GM15510 (cell line): ENCODE measurements around the gene GRIK1.

ENCODE experiments used
- POLR2A ChIP-seq: IDR thresholded peaks from 3 replicates; pipeline ENCODE4 v1.6.1; 2011; ENCODE audit warnings: borderline replicate concordance; ENCODE audit not compliant: insufficient read length; ENCODE audit errors: extremely low read depth

GRIK1 gene

DNA sequence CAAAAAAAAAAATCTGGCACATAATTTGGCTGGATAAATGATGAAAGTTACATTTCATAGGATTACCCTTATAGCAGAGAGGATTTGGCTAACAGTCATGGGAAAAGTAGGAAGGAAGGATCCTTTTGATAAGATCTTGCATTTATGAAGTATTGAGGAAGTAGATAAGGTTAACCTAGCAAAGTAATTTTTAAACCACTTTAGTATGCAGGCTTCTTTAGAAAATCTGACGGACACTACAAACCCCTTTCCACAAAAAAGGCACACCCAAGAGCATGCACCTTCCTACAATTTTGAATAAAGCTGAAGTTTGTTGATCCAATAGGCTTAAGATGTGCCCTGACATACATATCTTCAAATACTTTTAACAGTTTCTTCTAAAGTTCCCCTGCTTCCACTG, 275.2 kb downstream of the GRIK1 start:
- no peak for TF ChIP-seq POLR2A

DNA sequence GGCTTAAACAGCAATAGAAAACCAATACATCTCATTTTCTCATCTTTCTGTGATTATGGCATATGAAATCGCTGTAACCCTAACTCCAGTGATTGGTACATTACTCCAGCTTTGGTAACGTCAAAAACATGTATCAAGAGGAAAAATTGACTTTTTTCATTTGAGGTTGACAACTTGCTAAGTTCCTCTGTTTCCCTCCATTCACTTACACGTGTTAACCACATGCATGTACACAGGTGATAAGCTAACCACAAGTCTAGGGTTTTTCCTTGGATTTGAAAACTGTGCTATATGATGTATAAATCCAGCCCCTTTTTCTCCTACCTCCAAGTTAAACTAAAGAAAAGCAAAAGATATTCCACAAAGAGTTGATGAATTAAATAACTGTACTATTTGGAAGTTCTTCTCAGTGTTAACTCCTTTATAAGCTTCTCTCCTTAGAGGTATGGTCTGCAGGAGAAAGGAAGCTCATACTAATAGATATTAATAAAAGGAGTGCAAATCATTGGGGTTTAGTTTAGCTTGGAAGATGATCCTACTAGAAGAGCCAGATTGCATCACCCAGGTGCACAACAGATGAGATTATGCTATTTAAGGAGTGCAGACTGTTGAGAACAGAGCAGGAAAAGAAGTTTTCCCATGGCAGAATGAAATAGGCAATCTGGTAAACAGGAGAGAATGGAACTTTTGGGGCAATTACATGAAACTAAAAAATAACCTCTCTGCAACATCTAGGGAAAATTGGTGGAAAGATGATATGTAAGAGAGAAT, 277.9 kb downstream of the GRIK1 start:
- TF ChIP-seq POLR2A = no peak

DNA sequence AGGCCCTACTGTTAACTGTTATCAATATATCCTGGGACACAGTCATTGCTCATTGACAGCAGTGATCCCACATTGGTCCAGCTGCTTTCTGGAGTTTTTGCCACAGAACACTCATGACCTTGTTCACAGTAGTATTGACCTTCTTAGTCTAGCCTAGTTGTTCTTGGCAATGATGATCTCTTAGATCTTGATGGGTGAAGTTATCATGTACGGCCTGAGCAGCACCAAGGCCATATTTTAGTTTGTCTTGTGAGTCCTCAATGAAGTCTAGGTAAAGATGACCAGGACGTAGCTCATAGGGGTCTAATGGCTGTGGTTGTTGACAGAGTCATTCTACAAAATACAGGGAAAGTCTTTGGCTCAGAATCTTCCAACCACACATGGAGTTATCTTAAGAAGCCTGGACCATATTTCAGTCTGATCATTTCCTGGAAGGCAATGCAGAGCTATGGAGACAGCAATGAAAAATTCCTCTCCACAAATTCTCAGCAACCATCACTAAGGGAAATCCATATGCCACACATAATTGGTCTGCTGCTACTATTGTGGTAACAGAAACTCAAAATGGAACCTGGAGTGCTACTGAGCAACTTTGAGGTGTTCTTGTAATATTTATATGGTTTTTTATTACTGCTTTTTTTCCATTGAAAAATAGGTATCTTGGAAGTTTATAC, 279.6 kb downstream of the GRIK1 start:
- TF ChIP-seq POLR2A = no peak

DNA sequence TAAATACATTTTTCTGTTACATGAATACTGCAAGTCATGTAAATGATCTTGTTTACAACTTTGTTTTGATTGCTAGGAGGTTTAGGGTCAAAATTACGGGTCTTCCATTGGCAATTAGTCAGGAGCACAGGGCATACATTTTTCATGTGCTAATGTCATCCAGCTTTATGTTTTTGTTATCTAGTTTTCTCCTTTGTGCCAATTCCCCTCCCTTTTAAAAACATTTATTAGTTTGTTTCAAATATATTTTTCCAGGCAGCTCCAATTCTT, 280.9 kb downstream of the GRIK1 start:
- no peak for TF ChIP-seq POLR2A

DNA sequence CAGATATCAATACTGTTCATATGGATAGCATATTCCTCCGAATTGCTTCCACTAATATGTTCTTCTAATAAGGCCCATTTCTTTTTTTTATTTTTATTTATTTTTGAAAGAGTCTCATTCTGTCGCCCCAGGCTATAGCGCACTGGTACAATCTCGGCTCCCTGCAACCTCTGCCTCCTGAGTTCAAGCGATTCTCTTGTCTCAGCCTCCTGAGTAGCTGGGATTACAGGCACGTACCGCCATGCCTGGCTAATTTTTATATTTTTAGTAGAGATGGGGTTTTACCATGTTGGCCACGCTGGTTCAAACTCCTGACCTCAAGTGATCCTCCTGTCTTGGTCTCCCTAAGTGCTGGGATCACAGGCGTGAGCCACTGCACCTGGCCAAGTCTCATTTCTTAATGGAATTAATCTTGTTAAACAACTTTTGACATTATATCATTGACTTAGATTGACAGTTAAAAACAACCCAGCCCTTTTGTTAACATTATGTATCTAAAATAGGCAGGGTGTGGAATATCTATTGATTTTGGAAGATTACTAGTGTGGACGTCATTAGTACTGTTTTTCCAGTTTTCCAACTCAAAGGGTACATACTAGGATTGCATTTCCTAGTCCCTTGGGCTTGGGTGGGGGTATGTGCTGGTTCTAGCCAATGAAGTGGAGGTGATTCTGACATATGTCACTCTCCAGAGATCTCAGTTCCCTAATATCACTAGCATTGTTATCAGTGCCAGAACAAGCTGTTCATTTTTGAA, 281.4 kb downstream of the GRIK1 start:
- TF ChIP-seq POLR2A = no peak

DNA sequence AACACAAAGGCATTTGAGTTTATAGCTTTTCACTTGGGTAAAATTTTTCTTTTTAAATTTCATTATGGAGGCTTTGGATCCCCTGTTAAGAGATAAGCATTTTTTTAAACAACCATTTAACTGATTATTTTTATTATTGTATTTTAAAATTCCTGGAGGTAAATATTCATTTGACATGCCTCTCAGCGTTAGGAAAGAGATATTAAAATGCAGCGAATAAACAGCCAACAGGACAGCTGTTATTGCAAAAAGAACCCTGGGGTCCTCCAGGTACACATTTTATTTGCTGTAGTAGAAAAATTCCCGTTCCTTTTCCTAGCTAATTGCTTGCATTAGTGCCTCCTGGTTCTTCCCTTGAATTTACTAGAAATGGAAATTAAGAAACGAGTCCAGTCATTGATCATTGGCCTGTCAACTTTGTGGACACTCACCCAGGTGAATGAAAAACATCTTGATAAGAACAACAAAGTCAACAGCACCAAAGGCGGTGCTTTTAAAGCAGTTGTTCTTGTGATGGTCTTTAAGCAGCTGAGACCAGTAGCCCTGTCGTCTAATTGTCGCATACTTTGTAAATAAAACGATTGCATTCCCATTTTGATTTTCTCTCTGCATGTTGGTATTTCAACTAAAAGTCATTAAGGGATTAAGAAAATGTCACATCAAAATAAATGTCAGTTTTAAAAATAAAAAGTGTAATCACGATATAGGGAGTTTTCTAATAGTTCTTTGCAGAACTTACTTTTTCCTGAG, 282.4 kb downstream of the GRIK1 start:
- TF ChIP-seq POLR2A = no peak

DNA sequence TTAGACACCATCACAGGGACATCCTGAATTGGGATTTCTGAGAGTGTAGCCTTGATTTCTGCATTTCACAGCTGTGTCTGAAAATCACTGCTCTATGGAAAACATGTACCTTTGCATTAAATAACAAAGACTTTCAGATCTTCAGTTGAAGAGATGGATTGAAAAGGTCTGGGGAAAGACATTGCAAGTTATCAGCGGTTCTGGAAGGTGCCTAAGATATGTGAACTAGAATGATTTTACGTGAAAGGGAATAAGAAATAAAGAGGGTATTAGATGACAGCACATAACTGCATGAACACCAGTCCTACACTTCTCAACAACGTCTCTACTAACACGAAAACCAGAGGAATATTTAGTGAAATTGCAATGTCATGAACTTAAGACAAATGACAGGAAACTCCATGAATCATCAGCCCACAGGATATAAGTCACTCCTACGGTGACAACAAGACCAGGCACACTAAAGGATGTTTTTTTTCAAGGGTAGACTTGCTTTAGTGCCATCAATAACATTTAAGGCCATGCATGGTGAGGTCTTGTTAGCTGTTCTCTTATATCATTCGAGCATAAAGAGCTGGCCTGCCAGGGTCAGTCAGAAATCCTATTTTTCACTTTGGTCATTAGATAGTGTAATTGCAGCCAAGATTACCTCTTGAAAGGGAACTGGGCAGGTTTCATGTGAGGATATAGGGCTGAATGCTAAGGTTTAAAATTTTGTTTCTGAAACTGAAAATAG, 283.1 kb downstream of the GRIK1 start:
- no peak for TF ChIP-seq POLR2A

DNA sequence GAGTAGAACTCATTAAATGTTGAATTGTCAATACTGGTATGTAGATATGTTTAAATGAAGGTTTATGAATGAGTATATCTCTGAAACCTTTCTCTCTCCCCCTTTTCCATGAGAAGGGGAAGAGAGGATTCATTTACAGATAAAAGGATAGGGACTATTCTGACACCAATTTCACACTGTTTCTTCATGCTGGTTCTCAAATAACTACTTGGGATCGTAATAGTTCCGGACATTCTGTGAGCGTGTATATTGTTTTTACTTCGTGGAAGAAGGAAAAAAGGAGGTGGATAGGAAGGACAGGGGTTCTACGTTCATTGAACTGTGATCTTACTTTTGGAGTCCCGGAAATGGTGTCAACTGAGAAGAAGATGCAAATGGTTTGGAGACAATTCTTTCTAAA, 284.2 kb downstream of the GRIK1 start:
- TF ChIP-seq POLR2A = no peak

DNA sequence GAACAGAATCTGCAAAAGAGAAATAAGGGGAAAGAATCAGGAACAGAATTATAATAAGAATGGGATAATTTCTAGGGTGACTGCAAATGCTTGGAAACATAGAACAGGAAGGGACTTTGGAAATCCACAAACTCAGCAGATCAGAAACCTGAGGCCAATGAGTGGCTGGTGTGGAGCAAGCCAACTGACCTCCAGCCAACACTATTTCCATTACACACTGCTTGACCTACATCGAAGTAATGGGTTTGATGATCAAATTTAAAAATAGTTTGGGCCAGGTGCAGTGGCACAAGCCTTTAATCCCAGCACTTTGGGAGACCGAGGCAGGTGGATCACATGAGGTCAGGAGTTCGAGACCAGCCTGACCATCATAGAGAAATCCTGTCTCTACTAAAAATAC, 284.9 kb downstream of the GRIK1 start:
- TF ChIP-seq POLR2A = no peak

DNA sequence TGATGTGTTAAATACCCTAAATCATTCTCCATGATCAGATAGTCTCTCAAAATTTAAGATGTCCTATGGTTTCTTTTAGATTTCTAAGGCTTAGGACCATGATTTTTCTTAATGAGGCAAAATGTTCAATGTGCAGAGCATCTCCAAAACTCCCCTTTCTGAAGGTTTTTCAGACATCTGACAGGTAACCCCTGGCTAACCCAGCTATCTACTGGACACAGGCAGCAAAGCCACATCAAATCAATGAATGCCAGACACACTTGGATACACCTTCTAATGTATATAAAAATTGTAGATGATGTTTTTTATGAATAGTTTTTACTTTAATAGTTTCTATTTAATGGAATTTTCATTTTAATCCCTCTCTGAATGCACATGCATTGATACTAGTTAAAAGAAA, 285.6 kb downstream of the GRIK1 start:
- TF ChIP-seq POLR2A = no peak

DNA sequence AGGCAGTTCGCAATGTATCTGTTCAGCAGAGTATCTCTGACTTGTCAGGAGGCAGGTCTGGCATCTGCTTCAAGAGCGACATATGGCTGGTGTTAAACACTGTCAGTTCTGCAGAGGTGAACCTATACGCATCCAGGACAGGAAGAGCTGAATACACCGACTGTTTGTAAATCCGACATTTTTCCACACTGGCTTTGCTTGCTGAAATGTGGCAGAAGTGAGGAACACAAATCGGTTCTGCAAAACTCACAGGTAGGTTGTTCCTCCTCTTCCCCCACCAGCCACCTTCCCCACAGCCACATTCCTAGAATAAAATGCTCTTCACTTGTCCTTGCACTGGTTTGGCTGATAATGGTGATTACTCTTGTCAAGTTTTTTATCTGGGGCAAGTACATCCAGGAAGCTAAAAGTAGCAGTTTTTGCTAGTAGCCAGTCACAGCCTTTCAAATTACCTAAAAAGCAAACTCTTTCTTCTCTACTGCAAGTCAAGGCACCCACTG, 289.2 kb downstream of the GRIK1 start:
- no peak for TF ChIP-seq POLR2A

DNA sequence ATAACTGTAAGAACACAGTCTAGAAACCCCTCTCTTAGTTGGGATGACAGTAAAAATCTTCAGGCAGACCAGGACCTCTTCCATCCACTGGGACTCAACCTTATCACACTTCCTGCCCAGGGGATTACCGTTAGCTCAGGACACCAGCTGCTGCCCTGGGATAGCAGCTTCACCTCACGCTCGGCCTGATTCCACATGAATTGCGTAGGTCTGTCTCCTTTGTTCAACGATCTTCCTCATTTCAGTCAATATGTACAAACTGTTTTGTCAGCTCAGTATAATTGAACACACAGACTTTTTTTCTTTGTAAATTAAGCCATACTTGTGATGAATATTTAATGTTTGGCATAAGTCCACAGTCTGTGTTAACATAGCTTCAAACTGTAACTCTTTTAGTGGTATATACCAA, 290.4 kb downstream of the GRIK1 start:
- no peak for TF ChIP-seq POLR2A

DNA sequence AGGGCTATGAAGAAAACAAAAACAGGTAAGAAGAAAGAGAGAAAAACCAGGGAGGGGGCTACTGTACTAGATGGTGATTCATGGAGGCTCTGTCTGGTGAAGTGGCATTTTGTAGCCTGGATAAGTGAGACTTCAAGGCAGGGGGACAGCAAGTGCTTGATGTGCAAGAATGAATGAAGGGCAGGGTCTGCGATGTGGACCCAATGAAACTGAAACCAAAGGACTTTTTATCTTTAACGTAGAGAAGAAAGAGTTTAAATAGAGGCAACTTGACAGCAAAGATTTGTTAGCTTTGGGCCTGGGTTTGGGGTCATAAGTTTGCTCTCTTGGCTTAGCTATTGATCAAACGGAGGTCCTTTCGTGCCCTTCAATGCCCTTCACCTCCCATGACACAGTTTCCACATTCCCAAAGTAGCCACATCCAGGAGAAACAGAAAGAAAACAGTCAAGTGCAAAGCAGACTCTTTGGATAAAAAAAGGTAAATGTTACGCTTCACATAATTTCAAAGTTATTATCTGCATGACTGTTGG, 291.0 kb downstream of the GRIK1 start:
- no peak for TF ChIP-seq POLR2A

DNA sequence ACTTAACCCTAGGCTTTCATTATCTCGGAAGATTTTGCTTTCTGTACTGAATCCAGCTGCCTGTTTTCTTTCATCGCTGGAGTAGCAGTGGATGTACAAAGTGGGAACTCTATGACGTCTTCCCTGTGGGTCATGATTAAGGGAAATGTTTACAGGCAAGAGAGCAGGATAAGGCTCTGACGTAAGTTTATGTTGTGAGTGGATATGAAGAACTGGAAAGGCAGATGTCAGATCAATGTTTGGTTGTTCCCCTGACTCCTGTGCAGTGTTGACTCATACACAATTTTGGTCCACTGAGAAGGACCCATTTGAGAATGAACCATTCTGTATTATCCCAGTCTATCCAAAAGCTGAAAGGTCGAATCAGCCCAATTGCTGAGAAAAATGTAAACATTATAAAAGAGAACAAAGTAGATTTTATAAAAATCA, 292.4 kb downstream of the GRIK1 start:
- no peak for TF ChIP-seq POLR2A
